ENCODE data around the gene GPATCH2. TPM values are rescaled to one million over a fixed set of nuclear protein-coding genes. Genes with fewer than 3 reads are reported as not detected.
"Not testable (repeated sequence)": the region's sequence is repeated elsewhere in the genome, so short reads cannot be mapped to it uniquely, and the experiment has no call there.

Gene GPATCH2
- total RNA-seq, 1 donor from 2014 or later = 23.8 TPM

DNA sequence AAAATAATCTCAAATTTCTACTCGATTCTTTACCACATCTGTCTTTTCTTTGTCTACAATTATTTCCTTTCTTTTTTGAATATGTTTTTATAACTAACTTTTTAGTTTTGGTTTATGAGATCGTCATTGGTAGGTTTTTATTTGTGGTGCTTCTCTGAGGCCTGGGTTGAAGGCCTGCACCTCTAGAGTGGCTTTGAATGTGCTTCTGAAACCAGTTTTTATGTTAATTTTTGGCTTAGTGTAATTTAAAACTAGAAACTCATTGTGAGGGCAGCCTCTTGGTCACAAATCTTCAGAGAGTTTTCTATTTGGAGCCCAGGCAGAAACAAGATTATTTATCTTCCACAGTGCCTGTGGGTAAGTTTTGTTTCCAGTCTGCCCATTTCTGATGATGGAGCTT is 187.0 kb downstream of the GPATCH2 start:
- no peak for DNase-seq

DNA sequence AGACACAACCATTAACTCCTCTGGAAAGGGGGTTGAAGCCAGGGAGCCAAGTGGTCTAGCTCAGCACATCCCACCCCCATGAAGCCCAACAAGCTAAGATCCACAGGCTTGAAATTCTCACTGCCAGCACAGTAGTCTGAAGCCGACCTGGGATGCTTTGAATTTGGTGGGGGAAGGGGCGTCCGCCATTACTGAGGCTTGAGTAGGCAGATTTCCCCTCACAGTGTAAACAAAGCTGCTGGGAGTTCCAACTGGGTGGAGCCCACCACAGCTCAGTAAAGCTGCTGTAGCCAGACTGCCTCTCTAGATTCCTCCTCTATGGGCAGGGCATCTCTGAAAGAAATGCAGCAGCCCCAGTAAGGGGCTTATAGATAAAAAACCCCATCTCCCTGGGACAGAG is 193.5 kb downstream of the GPATCH2 start:
- no peak for DNase-seq

DNA sequence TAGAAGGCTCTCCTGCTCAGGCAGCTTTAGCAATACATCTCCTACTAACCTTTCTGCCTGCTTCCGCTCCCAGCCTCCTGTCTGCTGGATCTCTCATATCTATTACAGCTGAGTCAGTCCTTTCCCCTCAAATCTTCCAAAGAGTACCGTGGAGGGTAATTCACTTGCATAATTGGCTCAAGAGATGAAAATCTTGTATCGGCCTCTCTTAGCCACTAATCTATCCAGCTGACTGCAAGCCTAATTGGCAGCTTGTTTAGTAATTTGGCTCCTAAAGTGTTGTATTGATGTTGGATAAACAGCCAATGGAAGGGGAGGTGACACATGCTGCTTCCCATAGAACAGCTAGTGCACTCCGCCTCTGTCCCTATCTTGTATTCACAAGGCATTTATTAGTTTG is 195.7 kb downstream of the GPATCH2 start:
- no peak for DNase-seq

- DNase-seq = no peak
Measured at GRCh38 chr1:217433664-217434063, 197.2 kb downstream of the GPATCH2 start.

DNA sequence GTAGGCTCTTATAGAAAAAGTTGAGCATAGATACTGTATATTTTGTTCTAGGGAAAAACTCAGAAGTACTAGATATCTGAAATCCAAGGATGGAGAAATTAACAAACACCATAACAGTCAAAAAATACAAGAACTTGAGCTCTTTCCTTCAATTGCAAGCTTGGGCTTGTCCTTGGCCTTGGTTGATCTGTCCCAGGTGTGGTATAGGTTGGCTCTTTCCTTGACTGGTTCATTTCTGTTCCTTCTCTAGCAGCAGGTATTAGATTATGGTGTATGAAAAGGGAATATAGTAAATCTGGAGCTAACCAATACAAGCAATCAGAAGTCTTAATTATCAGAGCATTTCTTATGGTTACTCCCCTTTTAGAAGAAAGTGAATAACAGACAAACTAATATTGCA is 198.6 kb downstream of the GPATCH2 start:
- DNase-seq = no peak

- DNase-seq = no peak
Measured at GRCh38 chr1:217431395-217431794, 199.5 kb downstream of the GPATCH2 start.

- peak; percentile 92 for DNase-seq
Measured at GRCh38 chr1:217425422-217425821, 205.5 kb downstream of the GPATCH2 start.

- no peak for DNase-seq
Measured at GRCh38 chr1:217419194-217419551, 211.7 kb downstream of the GPATCH2 start.

DNA sequence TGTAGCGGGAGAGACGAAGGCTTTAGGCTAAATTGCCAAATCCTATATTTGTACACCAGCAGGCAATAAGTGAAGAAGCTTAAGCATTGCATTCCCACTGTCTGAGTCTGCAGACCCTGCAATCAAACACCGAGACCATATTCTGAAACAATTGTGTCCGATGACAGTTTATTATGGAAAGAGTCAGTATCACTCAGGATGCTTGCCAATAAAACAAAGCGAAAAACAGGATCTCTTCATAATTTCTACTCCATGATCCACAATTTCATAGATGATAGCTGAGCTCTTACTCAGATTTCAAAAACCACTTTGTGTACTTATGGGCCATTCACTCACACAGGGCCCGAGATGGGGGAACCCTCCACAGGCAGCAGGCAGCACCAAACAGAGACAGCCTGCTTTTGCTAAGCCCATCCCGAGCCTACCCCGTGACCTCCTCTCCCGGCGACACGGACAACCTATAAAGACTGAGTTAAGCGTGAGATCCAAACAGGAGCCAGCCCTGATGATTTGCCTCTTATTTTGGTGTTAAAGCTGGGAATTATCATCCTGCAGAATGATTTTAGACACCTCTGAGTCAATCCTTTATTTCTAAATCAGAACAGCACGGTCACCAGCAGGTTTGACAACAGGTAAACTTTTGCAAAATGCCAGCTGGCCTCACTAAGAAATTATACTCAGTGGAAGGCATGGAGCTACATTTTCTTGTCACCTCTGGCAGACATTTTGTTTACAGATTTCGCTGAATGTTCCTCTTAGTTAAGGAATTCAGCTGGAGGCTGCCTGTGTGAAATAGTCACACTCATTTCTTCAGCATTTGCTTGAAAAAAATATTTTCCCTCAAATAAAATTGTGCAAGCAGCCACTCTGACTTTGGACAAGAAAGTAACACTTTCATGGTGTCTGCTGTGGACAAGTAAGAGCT is 212.4 kb downstream of the GPATCH2 start:
- no peak for DNase-seq

- no peak for DNase-seq
Measured at GRCh38 chr1:217417363-217417762, 213.5 kb downstream of the GPATCH2 start.

DNA sequence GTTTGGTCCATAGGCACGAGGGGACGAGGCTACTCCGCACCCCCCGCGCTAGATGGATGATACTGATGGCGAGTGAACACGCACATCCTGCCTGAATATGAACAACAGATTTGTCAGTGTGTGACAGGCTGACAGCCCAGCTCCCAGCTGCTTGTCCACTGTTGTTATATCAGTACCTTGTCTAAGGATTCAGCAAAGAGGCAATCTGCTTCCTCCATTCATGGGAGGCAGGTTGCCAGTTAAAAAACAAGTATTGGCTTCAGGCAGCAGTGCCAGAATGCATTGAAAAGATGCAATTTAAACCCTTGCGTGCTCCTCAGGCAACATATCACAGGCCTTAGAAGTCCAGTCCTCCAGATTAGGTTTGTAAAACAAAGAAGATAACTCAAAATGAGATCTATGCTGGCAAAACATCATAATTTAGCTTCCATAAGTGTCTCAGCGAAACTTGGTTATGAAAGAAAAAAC is 223.3 kb downstream of the GPATCH2 start:
- DNase-seq = no peak

DNA sequence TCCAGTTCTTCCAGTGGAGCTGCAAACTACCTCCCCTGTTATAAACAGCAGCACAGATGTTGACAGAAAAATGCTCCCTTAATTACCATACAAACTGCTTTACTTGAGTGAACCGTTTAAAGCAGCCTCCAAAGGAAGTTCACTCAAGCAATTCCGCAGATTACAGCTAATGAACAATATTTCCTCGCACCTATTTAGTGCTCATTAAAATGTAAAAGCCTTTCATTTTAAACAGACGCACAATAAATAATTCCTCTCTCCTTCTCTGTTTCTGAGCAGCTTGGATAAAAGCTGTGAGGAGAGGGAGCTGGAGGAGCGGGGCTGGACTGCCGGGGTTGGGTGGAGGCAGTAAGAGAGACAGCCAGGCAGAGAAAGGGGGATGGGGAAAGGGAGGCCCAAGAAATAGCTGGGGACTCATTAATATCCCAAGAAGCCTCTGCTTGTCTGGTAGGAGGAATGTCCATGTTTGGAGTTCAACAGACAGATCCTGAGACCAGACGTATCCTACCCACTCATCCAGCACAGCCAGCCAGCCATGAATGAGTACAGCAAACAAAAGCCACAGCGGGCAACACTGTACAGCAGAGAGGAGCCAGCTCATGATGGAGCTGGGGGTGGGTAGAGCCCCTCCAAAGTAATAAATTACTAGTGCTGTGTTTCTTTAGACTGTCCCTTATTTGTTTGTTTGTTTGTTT is 227.7 kb downstream of the GPATCH2 start:
- DNase-seq = no peak

GRCh38 chr1:217402301-217402700 is 228.6 kb downstream of the GPATCH2 start:
- DNase-seq = no peak

DNA sequence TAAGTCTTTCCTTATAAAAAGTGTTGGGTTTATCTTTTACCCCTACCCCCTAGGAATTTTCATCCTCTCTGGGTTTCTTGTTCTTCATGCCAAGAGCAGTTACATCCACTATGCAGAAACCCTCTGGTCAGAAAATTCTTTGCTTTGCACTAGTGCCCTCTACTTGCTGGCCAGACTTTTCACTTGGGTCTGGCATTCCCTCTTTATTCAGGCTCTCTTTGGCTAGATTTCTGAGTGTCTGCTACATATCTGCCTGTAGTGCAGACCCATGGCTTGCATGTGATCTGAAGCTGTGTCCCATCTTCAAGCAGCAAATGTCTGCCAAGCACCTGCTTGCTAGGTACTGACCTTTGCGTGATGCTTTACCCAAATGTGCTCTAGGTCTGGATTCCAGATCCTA is 237.0 kb downstream of the GPATCH2 start:
- no peak for DNase-seq

DNA sequence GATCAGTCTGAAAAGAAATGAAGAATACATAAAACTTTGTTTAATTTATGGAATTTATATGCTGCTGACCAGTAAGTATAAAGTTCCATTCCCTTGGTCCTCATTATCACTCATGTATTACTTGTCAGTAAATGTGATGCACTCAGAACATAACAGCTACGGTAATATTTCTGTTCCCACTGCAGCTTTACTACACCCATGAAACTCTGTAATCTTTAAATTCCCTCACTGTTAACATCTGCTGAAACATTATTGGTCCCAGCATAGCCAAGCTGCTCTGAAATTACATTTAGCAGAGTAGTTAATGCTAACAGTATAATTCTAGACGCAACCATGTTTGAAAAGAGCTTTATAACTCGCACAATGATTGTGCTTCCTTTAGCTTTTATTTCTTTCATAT is 238.4 kb downstream of the GPATCH2 start:
- DNase-seq = no peak

GRCh38 chr1:217389895-217390294 is 241.0 kb downstream of the GPATCH2 start:
- DNase-seq = no peak

DNA sequence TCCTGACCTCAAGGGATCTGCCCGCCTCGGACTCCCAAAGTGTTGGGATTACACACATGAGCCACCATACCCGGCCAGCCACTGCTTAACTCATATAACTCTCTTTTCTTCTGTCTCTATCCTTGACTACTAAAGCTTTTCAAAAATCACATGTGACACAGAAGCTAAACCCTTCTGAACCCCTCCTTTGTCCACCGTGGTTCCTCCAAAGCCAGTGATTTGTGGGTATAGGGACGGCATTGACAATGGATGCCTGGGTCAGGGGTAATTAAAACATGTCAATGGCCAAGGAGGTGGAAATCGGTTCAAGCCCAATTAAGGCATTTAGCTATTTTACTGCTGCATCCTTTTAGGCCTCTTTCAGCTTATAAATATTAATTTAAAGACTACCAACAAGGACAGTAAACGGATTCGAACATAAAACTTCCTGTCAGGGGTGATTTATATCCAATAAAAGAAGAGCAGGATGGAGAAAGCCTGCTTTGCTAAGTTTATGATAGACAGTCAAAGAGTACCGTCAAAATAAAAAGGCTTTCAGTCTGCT is 242.3 kb downstream of the GPATCH2 start:
- no peak for DNase-seq

DNA sequence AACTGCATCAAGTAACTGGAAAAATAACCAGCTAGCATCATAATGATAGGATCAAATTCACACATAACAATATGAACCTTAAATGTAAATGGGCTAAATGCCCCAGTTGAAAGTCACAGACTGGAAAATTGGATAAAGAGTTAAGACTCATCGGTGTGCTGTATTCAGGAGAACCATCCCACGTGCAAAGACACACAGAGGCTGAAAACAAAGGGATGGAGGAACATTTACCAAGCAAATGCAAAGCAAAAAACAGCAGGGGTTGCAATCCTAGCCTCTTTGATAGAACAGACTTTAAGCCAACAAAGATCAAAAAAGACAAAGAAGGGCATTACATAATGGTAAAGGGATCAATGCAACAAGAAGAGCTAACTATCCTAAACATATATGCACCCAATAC is 249.1 kb downstream of the GPATCH2 start:
- DNase-seq = not testable (repeated sequence)

DNA sequence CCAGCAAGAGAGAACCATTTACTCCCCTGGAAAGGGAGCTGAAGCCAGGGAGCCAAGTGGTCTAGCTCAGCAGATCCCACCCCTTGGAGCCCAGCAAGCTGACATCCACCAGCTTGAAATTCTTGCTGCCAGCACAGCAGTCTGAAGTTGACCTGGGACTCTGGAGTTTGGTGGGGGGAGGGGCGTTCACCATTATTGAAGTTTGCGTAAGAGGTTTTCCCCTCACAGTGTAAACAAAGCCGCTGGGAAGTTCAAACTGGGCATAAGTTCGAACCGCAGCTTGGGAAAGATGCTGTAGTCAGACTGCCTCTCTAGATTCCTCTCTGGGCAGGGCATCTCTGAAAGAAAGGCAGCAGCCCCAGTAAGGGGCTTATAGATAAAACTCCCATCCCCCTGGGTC is 251.1 kb downstream of the GPATCH2 start:
- DNase-seq = not testable (repeated sequence)

DNA sequence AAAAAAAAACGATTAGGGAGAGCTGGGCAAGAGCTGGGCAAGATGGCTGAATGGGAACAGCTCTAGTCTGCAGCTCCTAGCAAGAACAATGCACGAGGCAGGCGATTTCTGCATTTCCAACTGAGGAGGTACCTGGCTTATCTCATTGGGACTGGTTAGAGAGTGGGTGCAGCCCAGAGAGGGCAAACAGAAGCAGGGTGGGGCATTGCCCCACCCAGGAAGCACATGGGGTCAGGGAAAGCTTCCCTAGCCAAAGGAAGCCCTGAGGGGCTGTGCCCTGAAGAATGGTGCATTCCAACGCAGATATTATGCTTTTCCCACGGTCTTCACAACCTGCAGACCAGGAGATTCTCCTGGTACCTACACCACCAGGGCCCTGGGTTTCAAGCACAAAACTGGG is 251.6 kb downstream of the GPATCH2 start:
- DNase-seq = no peak
